Lung (tissue), 12 donors: ENCODE measurements around the gene MDH1B. TPM values are rescaled to one million over a fixed set of nuclear protein-coding genes. Genes with fewer than 3 reads are reported as not detected.

Experiments
- ATAC-seq: fragments of 200-7000 bp; cut with Tn5 transposase; one replicate; pipeline ENCODE4 v1.9.1; 2020; ENCODE audit warnings: moderate number of reproducible peaks; ENCODE audit not compliant: insufficient read depth, low FRiP score
- DNase-seq, 3 donors: peaks; one replicate each; pipeline ENCODE4 v3.0.0-alpha.2; 2013 to 2017
- H3K27ac ChIP-seq, 2 donors: one replicate each; pipeline ENCODE4 v1.5.1; 2013; ENCODE audit warnings: mild to moderate bottlenecking in 2 of 2, moderate library complexity in 2 of 2, control low read depth in 1 of 2, inconsistent platforms in 1 of 2, low read depth in 1 of 2, low read length in 1 of 2
- H3K27me3 ChIP-seq, 3 donors: one replicate each; pipeline ENCODE4 v1.5.1; 2013; ENCODE audit warnings: low read length in 2 of 3; ENCODE audit not compliant: control insufficient read depth in 3 of 3, insufficient read depth in 3 of 3
- H3K36me3 ChIP-seq, 4 donors: one replicate each; pipeline ENCODE4 v1.5.1; 2013; ENCODE audit warnings: low read length in 4 of 4, mild to moderate bottlenecking in 1 of 4, moderate library complexity in 1 of 4; ENCODE audit not compliant: control insufficient read depth in 4 of 4, insufficient read depth in 4 of 4
- H3K4me1 ChIP-seq, 5 donors: one replicate each; pipeline ENCODE4 v1.5.1; 2013; ENCODE audit warnings: low read length in 5 of 5, mild to moderate bottlenecking in 2 of 5, moderate library complexity in 1 of 5; ENCODE audit not compliant: control insufficient read depth in 5 of 5, insufficient read depth in 5 of 5
- H3K4me3 ChIP-seq: one replicate; pipeline ENCODE4 v1.5.1; 2013; ENCODE audit warnings: mild to moderate bottlenecking, control low read depth, moderate library complexity
- H3K9ac ChIP-seq, 2 donors: one replicate each; pipeline ENCODE4 v1.5.1; 2013; ENCODE audit warnings: low read length in 2 of 2, control low read depth in 1 of 2; ENCODE audit not compliant: insufficient read depth in 1 of 2
- H3K9me3 ChIP-seq, 4 donors: one replicate each; pipeline ENCODE4 v1.5.1; 2013; ENCODE audit warnings: low read length in 3 of 4, mild to moderate bottlenecking in 1 of 4, moderate library complexity in 1 of 4; ENCODE audit not compliant: control insufficient read depth in 4 of 4, insufficient read depth in 3 of 4
- WGBS, 2 donors: extraction: QIAGEN DNeasy Blood & Tissue Kit; methylation state at CpG; one replicate each; pipeline ENCODE4 v1.1.7; 2013; 5-methylcytosine and 5-hydroxymethylcytosine counted together
- polyA plus RNA-seq, 2 donors: library from polyadenylated mRNA; stranded (reverse); fragments of 200-250 nt; gene quantifications; one replicate each; pipeline ENCODE4 v1.2.1, GENCODE V29; 2013
- total RNA-seq, 2 donors: library from RNA; depleted of rRNA in 1 of 2; stranded (reverse); fragments of >200 nt in 1 of 2; gene quantifications; one replicate each; pipeline ENCODE4 v1.2.1, GENCODE V29; 2014 to 2021
- TF ChIP-seq, protein P1 (sequence below): IDR thresholded peaks from 2 replicates; pipeline ENCODE4 v1.5.1; 2012; ENCODE audit warnings: mild to moderate bottlenecking; ENCODE audit errors: control extremely low read depth, extremely low read depth
- donor health status: control.
- donor health status: control.
- donor health status: Bipolar disorder and iron deficiency.
- donor health status: healthy.
- donor health status: DM: yes; HTN: yes; CAD: no.

The MDH1B gene
- total and polyA plus RNA-seq, 4 donors, result 3.1 to 15.0 (median 7.3) TPM

DNA sequence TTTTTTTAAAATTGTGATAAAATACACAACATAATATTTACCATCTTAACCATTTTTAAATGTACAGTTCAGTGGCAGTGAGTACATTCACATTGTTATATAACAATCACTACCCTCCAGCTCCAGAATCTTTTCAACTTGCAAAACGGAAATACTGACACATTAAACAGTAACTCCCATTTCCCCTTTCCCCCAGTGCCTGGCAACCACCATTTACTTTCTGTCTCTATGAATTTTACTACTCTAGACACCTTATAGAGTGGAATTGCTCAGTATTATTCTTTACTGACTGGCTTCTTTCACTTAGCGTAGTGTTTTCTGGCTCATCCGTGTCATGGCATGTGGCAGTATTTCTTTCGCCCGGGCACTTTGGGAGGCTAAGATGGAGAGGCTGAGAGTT lies 32.9 kb upstream of the MDH1B start:
- H3K4me3 ChIP-seq, result no peak overlapping the region
- DNase-seq, result peak in 1 of 3 donors; percentile 24

DNA sequence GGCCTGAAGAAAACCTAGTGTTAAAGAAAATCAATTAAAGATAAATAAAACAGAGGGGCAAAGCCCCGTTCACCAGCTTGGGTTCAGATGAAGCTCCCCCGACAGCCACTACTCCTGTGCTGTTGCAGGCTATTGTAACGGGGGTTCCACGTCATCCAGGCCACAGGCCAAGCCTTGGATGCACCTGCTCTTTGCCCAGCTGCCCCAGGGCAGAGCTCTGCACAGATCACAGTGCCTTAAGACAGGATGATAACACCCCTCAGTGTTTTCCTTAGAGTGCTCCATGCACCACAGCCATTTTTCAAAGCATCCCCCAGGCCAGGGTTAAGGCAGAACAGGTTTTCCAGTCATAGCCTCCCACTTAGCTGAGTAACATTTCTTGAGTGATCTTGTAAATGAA lies 32.2 kb upstream of the MDH1B start:
- ATAC-seq (no peak), DNase-seq (no peak)
- H3K9ac ChIP-seq, result no peak overlapping the region
- peaks cover 7 to 17% (median 9%) of the 10 kb centered on the region in 4 donors for H3K36me3 ChIP-seq
- no peak overlapping the region for H3K27ac ChIP-seq
- no peaks in the 10 kb centered on the region for H3K27me3 ChIP-seq
- no peaks in the 10 kb centered on the region for H3K9me3 ChIP-seq
- TF ChIP-seq, protein P1, sequence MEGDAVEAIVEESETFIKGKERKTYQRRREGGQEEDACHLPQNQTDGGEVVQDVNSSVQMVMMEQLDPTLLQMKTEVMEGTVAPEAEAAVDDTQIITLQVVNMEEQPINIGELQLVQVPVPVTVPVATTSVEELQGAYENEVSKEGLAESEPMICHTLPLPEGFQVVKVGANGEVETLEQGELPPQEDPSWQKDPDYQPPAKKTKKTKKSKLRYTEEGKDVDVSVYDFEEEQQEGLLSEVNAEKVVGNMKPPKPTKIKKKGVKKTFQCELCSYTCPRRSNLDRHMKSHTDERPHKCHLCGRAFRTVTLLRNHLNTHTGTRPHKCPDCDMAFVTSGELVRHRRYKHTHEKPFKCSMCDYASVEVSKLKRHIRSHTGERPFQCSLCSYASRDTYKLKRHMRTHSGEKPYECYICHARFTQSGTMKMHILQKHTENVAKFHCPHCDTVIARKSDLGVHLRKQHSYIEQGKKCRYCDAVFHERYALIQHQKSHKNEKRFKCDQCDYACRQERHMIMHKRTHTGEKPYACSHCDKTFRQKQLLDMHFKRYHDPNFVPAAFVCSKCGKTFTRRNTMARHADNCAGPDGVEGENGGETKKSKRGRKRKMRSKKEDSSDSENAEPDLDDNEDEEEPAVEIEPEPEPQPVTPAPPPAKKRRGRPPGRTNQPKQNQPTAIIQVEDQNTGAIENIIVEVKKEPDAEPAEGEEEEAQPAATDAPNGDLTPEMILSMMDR, result no peak
- 67 to 80% methylated on average over 4 of the region's 4 CpGs for WGBS, 2 donors
- no peak overlapping the region for H3K4me3 ChIP-seq
- H3K4me1 ChIP-seq, result peaks cover 0 to 5% (median 1%) of the 10 kb centered on the region in 5 donors

More for the DNA sequence above, 32.9 kb upstream of the MDH1B start:
- Histone ChIP-seq H3K9ac (no peak overlapping the region), H3K36me3 (peaks cover 4 to 14% (median 6%) of the 10 kb centered on the region in 4 donors), H3K27me3 (no peaks in the 10 kb centered on the region), H3K27ac (peak overlapping the region in 1 of 2 donors; percentile 56), H3K4me1 (peaks cover 0 to 5% (median 1%) of the 10 kb centered on the region in 5 donors), H3K9me3 (no peaks in the 10 kb centered on the region)
- TF ChIP-seq, protein P1, result no peak
- 61 to 68% methylated on average over 5 of the region's 5 CpGs for WGBS, 2 donors
- ATAC-seq, result no peak

DNA sequence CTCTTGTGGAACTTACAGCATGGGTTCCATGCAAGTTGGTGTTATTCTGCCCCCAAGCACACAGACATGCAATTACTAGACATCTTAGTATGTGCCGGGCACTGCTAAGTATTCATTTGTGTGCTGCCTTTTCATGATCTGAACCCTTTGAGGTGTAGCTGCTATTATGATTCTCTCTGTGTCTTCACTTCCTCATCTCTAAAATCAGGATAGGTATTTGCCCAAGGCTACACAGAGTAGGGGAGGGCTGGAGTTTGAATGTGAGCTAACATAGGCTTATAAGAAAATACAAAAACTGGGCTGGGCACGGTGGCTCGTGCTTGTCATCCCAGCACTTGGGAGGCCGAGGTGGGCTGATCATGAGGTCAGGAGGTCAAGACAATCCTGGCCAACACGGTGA lies 27.5 kb upstream of the MDH1B start:
- no peaks in the 10 kb centered on the region for H3K9me3 ChIP-seq
- WGBS, 2 donors, result 94 to 96% methylated on average over 5 of the region's 5 CpGs
- no peak overlapping the region for H3K4me3 ChIP-seq
- H3K4me1 ChIP-seq, result no peaks in the 10 kb centered on the region
- H3K27ac ChIP-seq, result no peak overlapping the region
- no peak for DNase-seq
- ATAC-seq, result no peak
- H3K36me3 ChIP-seq, result peaks cover 21 to 43% (median 24%) of the 10 kb centered on the region in 4 donors
- H3K9ac ChIP-seq, result no peak overlapping the region
- TF ChIP-seq, protein P1, result no peak
- no peaks in the 10 kb centered on the region for H3K27me3 ChIP-seq
